SK-N-SH (cell line): Measurements from ENCODE around the gene MYRF. TPM values are rescaled to one million over a fixed set of nuclear protein-coding genes. Genes with fewer than 3 reads are reported as not detected.

Experiments used
- CTCF ChIA-PET: fragments of 300-600, 350-600 bp; formaldehyde crosslinking; extraction: SDS; loops from one replicate; lab custom pipeline; 2021; lab: Yijun Ruan, JAX
- POLR2A ChIA-PET: fragments of 350-600 bp; sonication (Branson Sonifier 250); formaldehyde crosslinking; extraction: SDS; loops from one replicate; lab custom pipeline; 2020; ENCODE audit warnings: antibody characterized with exemption, inconsistent platforms; lab: Yijun Ruan, JAX
- DNase-seq: peaks from one replicate; pipeline ENCODE4 v3.0.0; 2012
- H2AFZ ChIP-seq: fragments of 200-600 bp; sonication (generic); 2 replicates; pipeline ENCODE4 v1.8.1; 2016; ENCODE audit warnings: antibody characterized with exemption, mild to moderate bottlenecking, low read depth
- H3F3A ChIP-seq: fragments of 200-600 bp; sonication (generic); replicated peaks from 2 replicates; pipeline ENCODE3; 2016; ENCODE audit warnings: antibody characterized with exemption, mild to moderate bottlenecking; ENCODE audit not compliant: insufficient read depth
- H3K27ac ChIP-seq, 2 experiments: fragments of 200-500 bp in 1 of 2; fragments of 200-600 bp in 1 of 2; sonication (Bioruptor generic) in 1 of 2; sonication (generic), shearing (Covaris generic) in 1 of 2; 2 replicates each; pipeline versions ENCODE4 v1.5.1 to v1.6.1; 2014 to 2016; ENCODE audit warnings: low read depth in 2 of 2, inconsistent platforms in 1 of 2, low read length in 1 of 2, mild to moderate bottlenecking in 1 of 2, mixed read lengths in 1 of 2
- H3K27me3 ChIP-seq: fragments of 200-600 bp; sonication (generic), shearing (Covaris generic); 2 replicates; pipeline ENCODE4 v1.6.1; 2016; ENCODE audit warnings: mixed run types; ENCODE audit not compliant: insufficient read depth
- H3K36me3 ChIP-seq, 2 experiments: fragments of 200-500 bp in 1 of 2; fragments of 200-600 bp in 1 of 2; sonication (Bioruptor generic) in 1 of 2; sonication (generic) in 1 of 2; replicated peaks in 1 of 2; 2 replicates each; pipeline versions ENCODE3 to v1.5.1; 2014 to 2016; ENCODE audit warnings: low read length in 1 of 2, mild to moderate bottlenecking in 1 of 2; ENCODE audit not compliant: insufficient read depth in 2 of 2, control insufficient read depth in 1 of 2
- H3K4me1 ChIP-seq, 2 experiments: fragments of 200-500 bp in 1 of 2; fragments of 200-600 bp in 1 of 2; sonication (Bioruptor generic) in 1 of 2; sonication (generic), shearing (Covaris generic) in 1 of 2; 2 replicates each; pipeline versions ENCODE4 v1.5.1 to v1.6.1; 2014 to 2016; ENCODE audit warnings: low read depth in 1 of 2, low read length in 1 of 2, mixed run types in 1 of 2; ENCODE audit not compliant: insufficient read depth in 2 of 2, control insufficient read depth in 1 of 2
- H3K4me2 ChIP-seq: fragments of 200-600 bp; sonication (generic), shearing (Covaris generic); 2 replicates; pipeline ENCODE4 v1.6.1; 2017; ENCODE audit warnings: mixed run types
- H3K4me3 ChIP-seq, 2 experiments: fragments of 200-500 bp in 1 of 2; fragments of 200-600 bp in 1 of 2; sonication (Bioruptor generic) in 1 of 2; sonication (generic), shearing (Covaris generic) in 1 of 2; 2 replicates each; pipeline versions ENCODE4 v1.5.1 to v1.8.1; 2014 to 2016; ENCODE audit warnings: low read depth in 2 of 2, inconsistent platforms in 1 of 2, low read length in 1 of 2, mild to moderate bottlenecking in 1 of 2, mixed read lengths in 1 of 2, moderate library complexity in 1 of 2
- H3K79me2 ChIP-seq: fragments of 200-600 bp; sonication (generic); 2 replicates; pipeline ENCODE4 v1.8.1; 2017; ENCODE audit warnings: mild to moderate bottlenecking; ENCODE audit not compliant: insufficient read depth
- H3K9ac ChIP-seq: fragments of 200-600 bp; sonication (generic); 2 replicates; pipeline ENCODE4 v1.6.1; 2017; ENCODE audit warnings: mixed run types
- H3K9me2 ChIP-seq: fragments of 200-600 bp; sonication (generic); 2 replicates; pipeline ENCODE4 v1.6.1; 2017; ENCODE audit warnings: mixed run types
- H3K9me3 ChIP-seq: fragments of 200-600 bp; sonication (generic); 2 replicates; pipeline ENCODE4 v1.6.1; 2017; ENCODE audit warnings: mixed run types, mild to moderate bottlenecking, moderate library complexity
- H4K20me1 ChIP-seq: fragments of 200-600 bp; sonication (generic); 2 replicates; pipeline ENCODE4 v1.6.1; 2017; ENCODE audit warnings: mild to moderate bottlenecking, mixed run types; ENCODE audit not compliant: insufficient read depth
- CTCF ChIP-seq: fragments of 200-600 bp; sonication (generic); IDR thresholded peaks from 2 replicates; pipeline ENCODE4 v1.6.1; 2017; ENCODE audit warnings: antibody characterized with exemption, mild to moderate bottlenecking, moderate library complexity
- ELF1 ChIP-seq: IDR thresholded peaks from 2 replicates; pipeline ENCODE4 v1.4.0; 2012
- EP300 ChIP-seq, 2 experiments: IDR thresholded peaks; 2 replicates each; pipeline versions ENCODE4 v1.4.0 to v1.6.1; 2012; ENCODE audit warnings: borderline replicate concordance in 1 of 2, low read depth in 1 of 2, low read length in 1 of 2
- FOXJ3 ChIP-seq: sonication (generic); formaldehyde crosslinking; IDR thresholded peaks from 2 replicates; pipeline ENCODE4 v1.5.1; 2020; ENCODE audit warnings: mild to moderate bottlenecking, missing genetic modification reagents
- FOXM1 ChIP-seq: IDR thresholded peaks from 2 replicates; pipeline ENCODE4 v1.4.0; 2012; ENCODE audit warnings: low read depth, mild to moderate bottlenecking
- GATA2 ChIP-seq: sonication (generic); formaldehyde crosslinking; IDR thresholded peaks from 2 replicates; pipeline ENCODE4 v1.5.0; 2020; ENCODE audit warnings: mild to moderate bottlenecking, missing genetic modification reagents
- JUND ChIP-seq: IDR thresholded peaks from 2 replicates; pipeline ENCODE4 v1.4.0; 2012
- MAX ChIP-seq: IDR thresholded peaks from 2 replicates; pipeline ENCODE4 v1.4.0; 2012; ENCODE audit warnings: low read depth
- MXI1 ChIP-seq: IDR thresholded peaks from 2 replicates; pipeline ENCODE4 v1.6.1; 2012; ENCODE audit warnings: mild to moderate bottlenecking, low read depth, low read length, improper control_type of control experiment
- RAD21 ChIP-seq: IDR thresholded peaks from 2 replicates; pipeline ENCODE4 v1.6.1; 2012; ENCODE audit warnings: mild to moderate bottlenecking, low read length
- RCOR1 ChIP-seq: fragments of 150-350 bp; IDR thresholded peaks from 2 replicates; pipeline ENCODE4 v1.6.1; 2017; ENCODE audit warnings: antibody characterized with exemption, low read length
- REST ChIP-seq: IDR thresholded peaks from 2 replicates; pipeline ENCODE4 v1.6.1; 2012; ENCODE audit warnings: mild to moderate bottlenecking, low read depth, low read length, moderate library complexity
- SIN3A ChIP-seq: IDR thresholded peaks from 2 replicates; pipeline ENCODE4 v1.6.1; 2012; ENCODE audit warnings: low read depth, mild to moderate bottlenecking, low read length, moderate library complexity, borderline replicate concordance
- USF2 ChIP-seq: fragments of 150-350 bp; IDR thresholded peaks from 2 replicates; pipeline ENCODE4 v1.6.1; 2017; ENCODE audit warnings: antibody characterized with exemption, low read length, low read depth, borderline replicate concordance
- ZBTB33 ChIP-seq: IDR thresholded peaks from 2 replicates; pipeline ENCODE4 v1.4.0; 2012; ENCODE audit warnings: low read depth, borderline replicate concordance
- WGBS: methylation state at CpG from one replicate; pipeline ENCODE4 v1.1.6; 2017; ENCODE audit warnings: low lambda C conversion rate; 5-methylcytosine and 5-hydroxymethylcytosine counted together
- polyA plus RNA-seq, 3 experiments: library from polyadenylated mRNA; depleted of rRNA; stranded (reverse); fragments of >200 nt; gene quantifications; 2 replicates each; pipeline ENCODE4 v1.2.3, GENCODE V29; 2012

Gene MYRF
- polyA plus RNA-seq, 1 of the 3 experiments (the other 2 are of a cell fraction), result 2.8 TPM

- WGBS, result 85% methylated on average over 7 of the region's 15 CpGs
- no peak for DNase-seq
- Histone ChIP-seq H3K36me3 (no peaks in the 10 kb centered on the region), H3K4me3 (no peak overlapping the region), H3K4me1 (peaks cover 5 to 8% of the 10 kb centered on the region in 2 experiments; a peak in 2 of 4 replicates), H3K27me3 (no peaks in the 10 kb centered on the region), H3K79me2 (no peaks in the 10 kb centered on the region), H3K4me2 (no peak overlapping the region), H3K9me2 (no peaks in the 10 kb centered on the region), H3K9me3 (no peaks in the 10 kb centered on the region), H2AFZ (no peak overlapping the region)
- ChIA-PET CTCF (interaction anchor here (1.0 to 1.9 kb wide), 4 partner anchors 14 to 29 kb away, joined by 3 to 5 read pairs (median 4); no protein-coding TSS in a partner anchor), POLR2A (no interaction called here)
- TF ChIP-seq REST, result no peak
- no peak for TF ChIP-seq USF2
- no peak for TF ChIP-seq ZBTB33
- no peak for TF ChIP-seq RCOR1
- TF ChIP-seq MAX, result no peak
- TF ChIP-seq FOXJ3, result no peak
- TF ChIP-seq FOXM1, result no peak
- no peak for TF ChIP-seq SIN3A
- no peak for TF ChIP-seq CTCF
- no peak for TF ChIP-seq MXI1
- no peak for TF ChIP-seq GATA2 (CRISPR knock-in tag)
- TF ChIP-seq EP300 (IDR thresholded peaks at IDR 0.05; ENCODE audit: borderline replicate concordance in 1 of 2, low read depth in 1 of 2, low read length in 1 of 2), result no peak
- no peak for TF ChIP-seq ELF1
- TF ChIP-seq JUND, result no peak
- TF ChIP-seq RAD21, result no peak
- TF ChIP-seq, all 33 proteins: peak for 0
- Histone ChIP-seq H3F3A (no peaks in the 10 kb centered on the region), H4K20me1 (peaks cover 5% of the 10 kb centered on the region; the same call in 1 of the 2 replicates), H3K9ac (no peak overlapping the region), H3K27ac (no peak overlapping the region)
These were observed 47.6 kb upstream of the MYRF start for GRCh38 chr11:61704838-61705237.
